H1 (cell line): Measurements from ENCODE around the gene TMEM54. TPM values are rescaled to one million over a fixed set of nuclear protein-coding genes. Genes with fewer than 3 reads are reported as not detected.

Source experiments
- CTCF ChIA-PET: fragments of 300-600 bp; sonication (Branson Sonifier 250); formaldehyde crosslinking; loops from one replicate; lab custom pipeline; 2021; ENCODE audit not compliant: partially characterized antibody; lab: Charles Lee
- POLR2A ChIA-PET: fragments of 300-600 bp; sonication (Branson Sonifier 250); formaldehyde crosslinking; loops from one replicate; lab custom pipeline; 2021; ENCODE audit warnings: inconsistent platforms; ENCODE audit not compliant: partially characterized antibody; lab: Charles Lee
- DNase-seq, 2 experiments: peaks; one replicate each; pipeline versions ENCODE4 v3.0.0 to v3.0.0-alpha.2; 2010 to 2022; ENCODE audit warnings: low spot score in 2 of 2, low read depth in 1 of 2, mixed read lengths in 1 of 2
- FAIRE-seq: peaks from 2 replicates; lab custom pipeline; 2011; peaks lifted over from hg19 to GRCh38; lab: Jason Lieb, UNC
- H2AFZ ChIP-seq: 2 replicates; pipeline ENCODE4 v1.8.1; 2012; ENCODE audit warnings: low read length, inconsistent platforms
- H2AK5ac ChIP-seq: 2 replicates; pipeline ENCODE4 v1.6.1; 2013; ENCODE audit warnings: low read depth, low read length
- H2BK120ac ChIP-seq: replicated peaks from 2 replicates; pipeline ENCODE3; 2013; ENCODE audit warnings: low read depth, low read length, inconsistent platforms
- H2BK12ac ChIP-seq: 2 replicates; pipeline ENCODE4 v1.6.1; 2013; ENCODE audit warnings: low read depth, low read length
- H2BK15ac ChIP-seq: 2 replicates; pipeline ENCODE4 v1.6.1; 2013; ENCODE audit warnings: low read length
- H2BK20ac ChIP-seq: 2 replicates; pipeline ENCODE4 v1.6.1; 2013; ENCODE audit warnings: low read length
- H2BK5ac ChIP-seq: 2 replicates; pipeline ENCODE4 v1.6.1; 2013; ENCODE audit warnings: low read depth, low read length
- H3K14ac ChIP-seq: 2 replicates; pipeline ENCODE4 v1.6.1; 2013; ENCODE audit warnings: inconsistent platforms; ENCODE audit not compliant: insufficient read length
- H3K18ac ChIP-seq: 2 replicates; pipeline ENCODE4 v1.6.1; 2013; ENCODE audit warnings: low read length; ENCODE audit errors: extremely low read depth
- H3K23ac ChIP-seq: 2 replicates; pipeline ENCODE4 v1.6.1; 2013; ENCODE audit warnings: inconsistent platforms; ENCODE audit not compliant: insufficient read length
- H3K23me2 ChIP-seq: 2 replicates; pipeline ENCODE4 v1.6.1; 2013; ENCODE audit warnings: low read depth, low read length
- H3K27ac ChIP-seq: 2 replicates; pipeline ENCODE4 v1.6.1; 2011; ENCODE audit warnings: low read depth, low read length, inconsistent platforms
- H3K27me3 ChIP-seq, 4 experiments: replicated peaks in 1 of 4; 1 replicate in 1 of 4; 2 replicates in 3 of 4; pipeline versions ENCODE4 v1.6.1 to v1.8.1; 2011 to 2013; ENCODE audit warnings: low read length in 3 of 4, mild to moderate bottlenecking in 3 of 4, inconsistent platforms in 2 of 4, mixed read lengths in 2 of 4, moderate library complexity in 1 of 4; ENCODE audit not compliant: control insufficient read depth in 3 of 4, insufficient read depth in 3 of 4; ENCODE audit errors: extremely low read depth in 1 of 4
- H3K36me3 ChIP-seq, 4 experiments: 2 replicates each; pipeline versions ENCODE4 v1.6.1 to v1.8.1; 2011 to 2013; ENCODE audit warnings: mild to moderate bottlenecking in 4 of 4, low read length in 3 of 4, moderate library complexity in 2 of 4, control low read depth in 1 of 4, inconsistent platforms in 1 of 4; ENCODE audit not compliant: insufficient read depth in 4 of 4, control insufficient read depth in 2 of 4
- H3K4ac ChIP-seq: replicated peaks from 2 replicates; pipeline ENCODE3; 2013; ENCODE audit warnings: low read length, low read depth, mixed read lengths, inconsistent platforms; ENCODE audit not compliant: insufficient read length
- H3K4me1 ChIP-seq, 4 experiments: replicated peaks in 1 of 4; 1 replicate in 1 of 4; 2 replicates in 3 of 4; pipeline versions ENCODE4 v1.6.1 to v1.8.1; 2011 to 2013; ENCODE audit warnings: low read length in 3 of 4, inconsistent platforms in 2 of 4, mixed read lengths in 1 of 4; ENCODE audit not compliant: insufficient read depth in 4 of 4, control insufficient read depth in 3 of 4
- H3K4me2 ChIP-seq, 2 experiments: 2 replicates each; pipeline versions ENCODE4 v1.6.1 to v1.8.1; 2011 to 2013; ENCODE audit warnings: low read depth in 2 of 2, low read length in 2 of 2, control low read depth in 1 of 2, inconsistent platforms in 1 of 2, mild to moderate bottlenecking in 1 of 2; ENCODE audit not compliant: insufficient read depth in 1 of 2
- H3K4me3 ChIP-seq, 4 experiments: fragments of 200-600, 300-600 bp in 1 of 4; sonication (generic), shearing (Covaris generic), sonication (Bioruptor Twin) in 1 of 4; 2 replicates each; pipeline versions ENCODE4 v1.5.1 to v1.8.1; 2011 to 2016; ENCODE audit warnings: low read length in 4 of 4, low read depth in 3 of 4, control low read depth in 2 of 4, inconsistent platforms in 2 of 4, mild to moderate bottlenecking in 2 of 4, mixed read lengths in 1 of 4, moderate library complexity in 1 of 4; ENCODE audit not compliant: insufficient read depth in 2 of 4; ENCODE audit errors: extremely low read depth in 1 of 4
- H3K56ac ChIP-seq: replicated peaks from 2 replicates; pipeline ENCODE3; 2013; ENCODE audit warnings: low read depth, mild to moderate bottlenecking, mixed read lengths, low read length, inconsistent platforms; ENCODE audit not compliant: insufficient read length
- H3K79me1 ChIP-seq: 2 replicates; pipeline ENCODE4 v1.6.1; 2013; ENCODE audit warnings: low read depth, low read length, control low read depth
- H3K79me2 ChIP-seq, 2 experiments: 2 replicates each; pipeline versions ENCODE4 v1.6.1 to v1.8.1; 2012 to 2013; ENCODE audit warnings: low read length in 2 of 2, mild to moderate bottlenecking in 2 of 2, inconsistent platforms in 1 of 2; ENCODE audit not compliant: insufficient read depth in 2 of 2, control insufficient read depth in 1 of 2
- H3K9ac ChIP-seq, 4 experiments: replicated peaks in 1 of 4; 1 replicate in 1 of 4; 2 replicates in 3 of 4; pipeline versions ENCODE4 v1.6.1 to v1.8.1; 2011 to 2013; ENCODE audit warnings: low read depth in 3 of 4, low read length in 3 of 4, control low read depth in 2 of 4, mild to moderate bottlenecking in 2 of 4, moderate library complexity in 2 of 4, inconsistent platforms in 1 of 4; ENCODE audit errors: extremely low read depth in 1 of 4
- H3K9me3 ChIP-seq, 2 experiments: 2 replicates each; pipeline versions ENCODE4 v1.6.1 to v1.8.1; 2012 to 2013; ENCODE audit warnings: mild to moderate bottlenecking in 2 of 2, moderate library complexity in 2 of 2, control low read depth in 1 of 2, inconsistent platforms in 1 of 2, low read depth in 1 of 2, low read length in 1 of 2, mixed read lengths in 1 of 2; ENCODE audit not compliant: insufficient read depth in 2 of 2
- H4K20me1 ChIP-seq, 2 experiments: replicated peaks in 1 of 2; 2 replicates each; pipeline versions ENCODE3 to v1.8.1; 2011 to 2013; ENCODE audit warnings: inconsistent platforms in 2 of 2, low read length in 2 of 2, mild to moderate bottlenecking in 1 of 2; ENCODE audit not compliant: insufficient read depth in 2 of 2, control insufficient read depth in 1 of 2
- H4K5ac ChIP-seq: 2 replicates; pipeline ENCODE4 v1.6.1; 2013; ENCODE audit warnings: low read length, low read depth, mixed read lengths, inconsistent platforms; ENCODE audit not compliant: insufficient read length
- H4K8ac ChIP-seq: 2 replicates; pipeline ENCODE4 v1.8.0; 2013; ENCODE audit warnings: mild to moderate bottlenecking, moderate library complexity, low read length, inconsistent platforms; ENCODE audit not compliant: insufficient read depth; ENCODE audit errors: extremely low read depth
- H4K91ac ChIP-seq: replicated peaks from 2 replicates; pipeline ENCODE3; 2013; ENCODE audit warnings: low read length, mixed read lengths, inconsistent platforms; ENCODE audit not compliant: insufficient read length
- ATF2 ChIP-seq: IDR thresholded peaks from 2 replicates; pipeline ENCODE4 v1.6.1; 2012; ENCODE audit warnings: low read length, inconsistent platforms
- HDAC6 ChIP-seq: IDR thresholded peaks from one replicate; pipeline ENCODE4 v1.7.1; 2012; ENCODE audit warnings: low read depth, mild to moderate bottlenecking, inconsistent platforms, low read length, moderate library complexity
- MAX ChIP-seq: IDR thresholded peaks from 2 replicates; pipeline ENCODE4 v1.6.1; 2012; ENCODE audit warnings: inconsistent platforms
- NANOG ChIP-seq: IDR thresholded peaks from 2 replicates; pipeline ENCODE4 v1.6.1; 2011; ENCODE audit warnings: low read length, low read depth, mild to moderate bottlenecking, inconsistent platforms; ENCODE audit not compliant: insufficient read depth, poor library complexity, severe bottlenecking
- POLR2AphosphoS5 ChIP-seq: IDR thresholded peaks from 2 replicates; pipeline ENCODE4 v1.6.1; 2011; ENCODE audit warnings: low read depth, low read length
- RFX5 ChIP-seq: IDR thresholded peaks from 2 replicates; pipeline ENCODE4 v1.6.1; 2011; ENCODE audit warnings: low read depth, low read length, improper control_type of control experiment, borderline replicate concordance
- RXRA ChIP-seq: IDR thresholded peaks from 2 replicates; pipeline ENCODE4 v1.6.1; 2011; ENCODE audit warnings: low read depth, mild to moderate bottlenecking, low read length, moderate library complexity; ENCODE audit not compliant: insufficient read depth
- TAF7 ChIP-seq: optimal IDR thresholded peaks from 2 replicates; pipeline ENCODE3; 2011; ENCODE audit warnings: low read depth, mild to moderate bottlenecking, inconsistent platforms, low read length, moderate library complexity, borderline replicate concordance
- ZNF274 ChIP-seq: IDR thresholded peaks from 2 replicates; pipeline ENCODE4 v1.7.0; 2012; ENCODE audit warnings: low read length, borderline replicate concordance; ENCODE audit errors: extremely low read depth
- WGBS, 2 experiments: shearing (Covaris generic) in 1 of 2; methylation state at CpG; one replicate each; pipeline versions ENCODE4 v1.1.6 to v1.1.7; 2013 to 2015; ENCODE audit warnings: low lambda C conversion rate in 2 of 2, mixed read lengths in 2 of 2, inconsistent platforms in 1 of 2, low coverage in 1 of 2, missing lambda C conversion rate in 1 of 2; ENCODE audit not compliant: insufficient replicate concordance in 2 of 2, insufficient coverage in 1 of 2, insufficient read length in 1 of 2; ENCODE audit errors: extremely low coverage in 1 of 2, missing lambda C conversion rate in 1 of 2; 5-methylcytosine and 5-hydroxymethylcytosine counted together
- polyA plus RNA-seq, 7 experiments: library from polyadenylated mRNA; depleted of rRNA in 3 of 7; stranded (reverse) in 5 of 7; unstranded in 2 of 7; fragments of >200 nt in 5 of 7; fragments of 200-250 nt in 2 of 7; gene quantifications; 1 replicate in 5 of 7; 2 replicates in 1 of 7; 4 replicates in 1 of 7; pipeline versions ENCODE4 v1.2.1 to v1.2.3, GENCODE V29; 2011 to 2013; ENCODE audit warnings: missing spikeins in 2 of 7, mixed read lengths in 2 of 7
- total RNA-seq: library from RNA; stranded (reverse); fragmentation: NEBNext Ultra II Directional; extraction: Animal tissue kit (Norgen Biotek cat#: 25700); gene quantifications from 2 replicates; pipeline ENCODE4 v1.2.1, GENCODE V29; 2021

TMEM54 gene
- total and polyA plus RNA-seq, 2 of the 8 experiments (the other 6 are each of a cell fraction or from before 2014, with no cell fraction given): 9.5 to 58.7 TPM

GRCh38 chr1:32896451-32896850 lies 4.7 kb downstream of the TMEM54 start:
- H2BK5ac ChIP-seq: no peak overlapping the region
- no peak overlapping the region for H2BK20ac ChIP-seq
- no peaks in the 10 kb centered on the region for H3K79me2 ChIP-seq
- no peak overlapping the region for H3K4me3 ChIP-seq
- no peak overlapping the region for H2BK120ac ChIP-seq
- peaks cover 0 to 6% of the 10 kb centered on the region in 2 experiments; a peak in 1 of 4 replicates for H3K9me3 ChIP-seq
- H4K20me1 ChIP-seq: peaks cover 2 to 7% of the 10 kb centered on the region in 2 experiments
- no peak overlapping the region for H3K14ac ChIP-seq
- peaks cover 14 to 39% (median 35%) of the 10 kb centered on the region in 4 experiments for H3K27me3 ChIP-seq
- no peak overlapping the region for H4K91ac ChIP-seq
- no peaks in the 10 kb centered on the region for H3K36me3 ChIP-seq
- POLR2A ChIA-PET: interaction anchor here (0.8 to 1.8 kb wide), 4 partner anchors 11 to 83 kb away, joined by 3 to 5 read pairs (median 4); no protein-coding TSS in a partner anchor
- H3K18ac ChIP-seq: no peak overlapping the region
- no peak overlapping the region for H4K8ac ChIP-seq
- H3K56ac ChIP-seq: no peak overlapping the region
- H3K27ac ChIP-seq: no peak overlapping the region
- no peaks in the 10 kb centered on the region for H3K79me1 ChIP-seq
- H2BK15ac ChIP-seq: no peak overlapping the region
- TF ChIP-seq RFX5 (no peak), ZNF274 (no peak), MAX (no peak), RXRA (no peak), ATF2 (no peak), HDAC6 (no peak), TAF7 (no peak), NANOG (no peak), POLR2AphosphoS5 (no peak)
- TF ChIP-seq, all 59 proteins: peak for 0
- H3K23me2 ChIP-seq: peaks cover 10% of the 10 kb centered on the region; the same call in 1 of the 2 replicates
- FAIRE-seq: no peak
- DNase-seq: no peak
- CTCF ChIA-PET: interaction anchor here (0.7 to 16.6 kb wide), 7 partner anchors 18 to 199 kb away, joined by 3 to 382 read pairs (median 4); partner anchors contain the start of genes FNDC5 and HPCA
- H2AFZ ChIP-seq: no peak overlapping the region
- no peak overlapping the region for H3K9ac ChIP-seq
- H3K23ac ChIP-seq: no peak overlapping the region
- no peak overlapping the region for H3K4me2 ChIP-seq
- H4K5ac ChIP-seq: no peak overlapping the region
- H2BK12ac ChIP-seq: no peak overlapping the region; the same call in 1 of the 2 replicates
- H2AK5ac ChIP-seq: no peak overlapping the region
- 79% methylated on average over 5 of the region's 5 CpGs; no CpG with 5 or more reads in 1 of the 2 experiments for WGBS, 2 experiments
- peaks cover 0 to 23% (median 13%) of the 10 kb centered on the region in 4 experiments; a peak in 6 of 7 replicates for H3K4me1 ChIP-seq
- no peak overlapping the region for H3K4ac ChIP-seq
